ENCODE results near the gene FGF19.

FGF19 gene

GRCh38 chr11:69726481-69726880 lies 22.7 kb upstream of the FGF19 start:
- no peak for DNase-seq
- no peak overlapping the region for H3K27ac ChIP-seq
- H3K27me3 ChIP-seq (ENCODE audit: insufficient read depth, low read depth, severe bottlenecking) = no peaks in the 10 kb centered on the region
- H3K9me3 ChIP-seq (ENCODE audit: severe bottlenecking) = no peaks in the 10 kb centered on the region
- no peak overlapping the region for H3K4me3 ChIP-seq (ENCODE audit: low read depth, low read length)
- H3K36me3 ChIP-seq = no peaks in the 10 kb centered on the region
- TF ChIP-seq CTCF (IDR thresholded peaks at IDR 0.05; ENCODE audit: low read depth, low read length) = no peak

- H3K36me3 ChIP-seq = no peaks in the 10 kb centered on the region
- TF ChIP-seq CTCF (IDR thresholded peaks at IDR 0.05; ENCODE audit: low read depth, low read length) = no peak
- no peaks in the 10 kb centered on the region for H3K9me3 ChIP-seq (ENCODE audit: severe bottlenecking)
- no peaks in the 10 kb centered on the region for H3K27me3 ChIP-seq (ENCODE audit: insufficient read depth, low read depth, severe bottlenecking)
- no peak for DNase-seq
- H3K27ac ChIP-seq = no peak overlapping the region
- H3K4me3 ChIP-seq (ENCODE audit: low read depth, low read length) = no peak overlapping the region
Observed at GRCh38 chr11:69726019-69726418, 22.2 kb upstream of the FGF19 start.

GRCh38 chr11:69721745-69722144 lies 17.9 kb upstream of the FGF19 start:
- H3K27ac ChIP-seq = no peak overlapping the region
- no peak overlapping the region for H3K4me3 ChIP-seq (ENCODE audit: low read depth, low read length)
- H3K36me3 ChIP-seq = no peaks in the 10 kb centered on the region
- peak; percentile 58 for TF ChIP-seq CTCF (IDR thresholded peaks at IDR 0.05; ENCODE audit: low read depth, low read length)
- no peaks in the 10 kb centered on the region for H3K27me3 ChIP-seq (ENCODE audit: insufficient read depth, low read depth, severe bottlenecking)
- peak; percentile 20 for DNase-seq
- no peaks in the 10 kb centered on the region for H3K9me3 ChIP-seq (ENCODE audit: severe bottlenecking)

GRCh38 chr11:69721106-69721505 lies 17.3 kb upstream of the FGF19 start:
- TF ChIP-seq CTCF (IDR thresholded peaks at IDR 0.05; ENCODE audit: low read depth, low read length) = no peak
- Histone ChIP-seq H3K27ac (no peak overlapping the region), H3K27me3 (ENCODE audit: insufficient read depth, low read depth, severe bottlenecking) (no peaks in the 10 kb centered on the region), H3K9me3 (ENCODE audit: severe bottlenecking) (no peaks in the 10 kb centered on the region), H3K36me3 (no peaks in the 10 kb centered on the region), H3K4me3 (ENCODE audit: low read depth, low read length) (no peak overlapping the region)
- no peak for DNase-seq

- Histone ChIP-seq H3K9me3 (ENCODE audit: severe bottlenecking) (no peaks in the 10 kb centered on the region), H3K36me3 (no peaks in the 10 kb centered on the region), H3K27ac (peak overlapping the region; percentile 49), H3K27me3 (ENCODE audit: insufficient read depth, low read depth, severe bottlenecking) (no peaks in the 10 kb centered on the region), H3K4me3 (ENCODE audit: low read depth, low read length) (no peak overlapping the region)
- no peak for DNase-seq
- TF ChIP-seq CTCF (IDR thresholded peaks at IDR 0.05; ENCODE audit: low read depth, low read length) = no peak
Observed at GRCh38 chr11:69718912-69719311, 15.1 kb upstream of the FGF19 start.

DNA sequence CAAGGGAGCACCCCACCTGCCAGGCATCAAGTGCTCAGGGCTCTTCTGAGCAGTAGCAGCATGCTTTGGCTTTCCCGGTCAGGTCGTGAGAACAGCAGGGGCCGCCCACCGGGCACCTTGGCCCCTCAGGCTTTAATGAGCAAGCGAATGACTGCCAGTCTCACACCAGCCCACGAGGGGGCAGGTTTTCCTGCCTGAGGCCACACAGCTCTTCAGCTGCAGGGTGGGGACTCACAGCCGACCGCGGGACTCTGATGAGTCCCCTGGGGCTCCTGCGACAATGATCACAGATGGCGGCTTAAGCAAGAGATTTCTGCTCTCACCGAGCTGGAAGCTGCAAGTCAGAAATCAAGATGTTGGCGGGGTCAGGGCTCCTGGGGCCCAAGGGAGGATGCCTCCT lies 14.3 kb upstream of the FGF19 start:
- Histone ChIP-seq H3K9me3 (ENCODE audit: severe bottlenecking) (no peaks in the 10 kb centered on the region), H3K4me3 (ENCODE audit: low read depth, low read length) (no peak overlapping the region), H3K27me3 (ENCODE audit: insufficient read depth, low read depth, severe bottlenecking) (no peaks in the 10 kb centered on the region), H3K27ac (peak overlapping the region; percentile 49), H3K36me3 (no peaks in the 10 kb centered on the region)
- DNase-seq = peak; percentile 94
- peak; percentile 90 for TF ChIP-seq CTCF (IDR thresholded peaks at IDR 0.05; ENCODE audit: low read depth, low read length)

All from WERI-Rb-1 (cell line).